Measurements from ENCODE around the gene ADAM21. TPM values are rescaled to one million over a fixed set of nuclear protein-coding genes. Genes with fewer than 3 reads are reported as not detected.
"Not testable (repeated sequence)": the region's sequence is repeated elsewhere in the genome, so short reads cannot be mapped to it uniquely, and the experiment has no call there.

ADAM21 gene
- total RNA-seq, 4 donors from 2014 or later = not detected

- ATAC-seq (ENCODE audit: low FRiP score) (no peak), DNase-seq (ENCODE audit: low spot score) (no peak)
- no peak for TF ChIP-seq CTCF (IDR thresholded peaks at IDR 0.05)
These were observed 29.4 kb upstream of the ADAM21 start for GRCh38 chr14:70422538-70422937.

DNA sequence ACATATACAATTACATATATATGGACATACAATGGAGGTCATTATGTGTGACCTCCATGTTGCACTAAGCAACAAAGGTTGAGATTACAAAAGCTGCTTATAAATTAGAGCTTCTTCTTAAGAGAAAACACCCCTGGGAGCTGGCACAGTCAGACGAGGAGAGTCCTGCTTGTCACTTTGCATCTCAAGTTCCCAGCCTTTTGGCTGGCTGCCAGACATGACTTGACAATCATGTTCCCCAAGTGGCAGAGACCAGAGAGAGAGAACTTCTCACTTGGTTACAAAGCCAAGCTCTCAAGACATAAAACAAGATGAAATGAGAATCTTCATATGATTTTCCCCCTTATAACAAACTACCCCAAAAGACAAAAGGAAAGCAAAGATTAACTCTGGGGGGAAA lies 26.6 kb upstream of the ADAM21 start:
- TF ChIP-seq CTCF (IDR thresholded peaks at IDR 0.05) = no peak
- DNase-seq (ENCODE audit: low spot score) = no peak
- no peak for ATAC-seq (ENCODE audit: low FRiP score)

DNA sequence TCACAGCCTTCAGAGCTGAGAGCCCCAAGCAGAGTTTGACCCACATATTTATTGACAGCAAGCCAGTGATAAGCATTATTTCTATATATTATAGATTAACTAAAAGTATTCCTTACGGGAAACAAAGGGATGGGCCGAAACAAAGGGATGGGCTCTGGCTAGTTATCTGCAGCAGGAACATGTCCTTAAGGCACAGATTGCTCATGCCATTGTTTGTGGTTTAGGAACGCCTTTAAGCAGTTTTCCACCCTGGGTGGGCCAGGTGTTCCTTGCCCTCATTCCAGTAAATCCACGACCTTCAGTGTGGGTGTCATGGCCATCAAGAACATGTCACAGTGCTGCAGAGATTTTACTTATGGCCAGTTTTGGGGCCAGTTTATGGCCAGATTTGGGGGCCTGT lies 25.4 kb upstream of the ADAM21 start:
- not testable (repeated sequence) for DNase-seq (ENCODE audit: low spot score); ATAC-seq (ENCODE audit: low FRiP score)

GRCh38 chr14:70436867-70437266 lies 15.1 kb upstream of the ADAM21 start:
- no peak for TF ChIP-seq CTCF (IDR thresholded peaks at IDR 0.05)
- ATAC-seq (ENCODE audit: low FRiP score) = no peak
- DNase-seq (ENCODE audit: low spot score) = no peak

GRCh38 chr14:70441641-70442040 lies 10.3 kb upstream of the ADAM21 start:
- DNase-seq (ENCODE audit: low spot score) = no peak
- no peak for ATAC-seq (ENCODE audit: low FRiP score)
- no peak for TF ChIP-seq CTCF (IDR thresholded peaks at IDR 0.05)

- no peak for TF ChIP-seq CTCF (IDR thresholded peaks at IDR 0.05)
- DNase-seq (ENCODE audit: low spot score) (no peak), ATAC-seq (ENCODE audit: low FRiP score) (no peak)
These were observed 9.2 kb upstream of the ADAM21 start for GRCh38 chr14:70442750-70443149.

DNA sequence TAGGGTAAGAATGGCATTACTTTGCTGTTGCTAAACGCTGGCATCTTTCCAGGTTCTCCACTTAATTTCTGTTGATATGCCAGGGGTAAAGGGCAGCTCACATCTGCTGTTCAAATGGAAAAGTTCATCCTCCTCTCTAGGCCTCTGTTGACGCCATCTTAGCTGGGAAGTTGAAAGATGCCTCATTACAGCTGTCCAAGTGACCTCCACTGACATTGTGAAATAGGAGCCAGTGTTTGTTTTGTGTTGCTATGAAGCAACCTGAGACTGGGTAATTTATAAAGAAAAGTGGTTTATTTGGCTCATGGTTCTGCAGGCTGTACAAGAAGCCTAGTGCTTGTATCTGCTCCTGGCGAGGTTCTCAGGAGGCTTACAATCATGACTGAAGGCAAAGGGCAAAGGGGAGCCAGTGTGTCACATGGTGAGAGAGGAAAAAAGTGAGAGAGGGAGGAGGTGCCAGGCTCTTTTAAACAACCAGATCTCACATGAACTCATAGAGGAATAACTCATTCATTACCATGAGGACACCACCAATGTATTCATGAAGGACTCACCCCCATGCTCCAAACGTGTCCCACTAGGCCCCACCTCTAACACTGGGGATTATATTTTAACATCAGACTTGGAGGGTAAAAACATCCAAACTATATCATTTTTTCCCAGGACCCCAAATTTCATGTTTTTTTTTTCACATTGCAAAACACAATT lies 3.2 kb upstream of the ADAM21 start:
- TF ChIP-seq CTCF (IDR thresholded peaks at IDR 0.05) = no peak
- ATAC-seq (ENCODE audit: low FRiP score) (no peak), DNase-seq (ENCODE audit: low spot score) (no peak)

All from omental fat pad (tissue), 4 donors.